Bronchial epithelial cell (primary cell): Measurements from ENCODE around the gene SMTNL1. TPM values are rescaled to one million over a fixed set of nuclear protein-coding genes. Genes with fewer than 3 reads are reported as not detected.

ENCODE experiments used
- DNase-seq: peaks from one replicate; pipeline ENCODE4 v3.0.0-alpha.2; 2010; ENCODE audit warnings: low read depth
- FAIRE-seq: peaks from 2 replicates; lab custom pipeline; 2011; peaks lifted over from hg19 to GRCh38; lab: Jason Lieb, UNC
- H3K27me3 ChIP-seq: 2 replicates; pipeline ENCODE4 v1.5.1; 2011; ENCODE audit warnings: low read length; ENCODE audit not compliant: control insufficient read depth, insufficient read depth
- H3K36me3 ChIP-seq: 2 replicates; pipeline ENCODE4 v1.5.1; 2011; ENCODE audit warnings: low read length; ENCODE audit not compliant: control insufficient read depth, insufficient read depth
- H3K4me3 ChIP-seq: 2 replicates; pipeline ENCODE4 v1.5.1; 2011; ENCODE audit warnings: mild to moderate bottlenecking, low read depth, low read length, control low read depth
- total RNA-seq: library from RNA; depleted of rRNA; stranded (reverse); fragments of >200 nt; gene quantifications from 2 replicates; pipeline ENCODE4 v1.2.1, GENCODE V29; 2014
- TF ChIP-seq, protein P1 (sequence below): IDR thresholded peaks from 2 replicates; pipeline ENCODE4 v1.5.1; 2011; ENCODE audit warnings: mild to moderate bottlenecking, moderate library complexity, low read length, control low read depth, inconsistent platforms; ENCODE audit not compliant: insufficient read depth, severe bottlenecking

Gene SMTNL1
- total RNA-seq, 1 donor from 2014 or later: not detected

DNA sequence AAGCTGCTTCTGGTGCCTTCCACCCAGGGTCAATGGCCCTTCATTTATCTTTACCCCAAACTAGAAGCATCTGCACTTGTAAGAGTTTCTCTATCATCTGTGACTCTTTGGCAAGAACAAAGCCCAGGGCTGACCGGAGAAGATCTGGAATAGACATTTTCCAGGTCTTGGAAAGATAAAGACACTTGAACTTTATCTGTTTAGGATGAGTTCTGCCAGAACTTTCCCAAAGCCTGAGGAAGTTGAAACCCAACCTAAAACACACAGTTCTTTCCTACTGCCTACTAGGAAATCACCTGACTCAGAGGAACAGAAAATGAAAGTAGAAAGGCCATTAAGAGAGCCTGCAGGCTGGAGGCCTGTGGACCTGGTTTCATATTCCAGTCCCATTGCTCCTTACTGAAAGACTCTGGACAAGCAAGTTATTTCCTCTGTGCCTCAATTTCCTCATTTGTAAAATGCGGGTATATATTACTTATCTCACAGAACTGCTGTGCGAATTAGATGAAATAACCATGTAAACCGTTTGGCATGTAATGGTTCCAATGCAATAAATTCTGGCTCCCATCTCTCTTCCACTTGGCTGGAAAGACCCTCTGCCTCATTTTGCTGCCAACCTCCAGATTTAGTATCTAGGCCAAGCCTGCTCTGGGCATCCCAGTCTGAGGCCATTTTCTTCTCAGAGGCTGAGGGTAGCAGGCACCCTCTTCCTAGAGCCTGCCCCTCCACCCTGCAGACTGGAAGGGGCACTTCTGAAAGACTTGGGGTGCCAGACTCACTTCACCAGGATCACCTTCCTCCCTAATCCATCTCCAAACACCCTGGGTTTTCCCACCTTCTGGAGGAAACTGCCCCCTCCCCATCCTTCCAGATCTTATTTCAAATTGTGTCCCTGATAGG lies 28.9 kb downstream of the SMTNL1 start:
- Histone ChIP-seq H3K4me3 (no peak overlapping the region), H3K36me3 (no peaks in the 10 kb centered on the region), H3K27me3 (no peaks in the 10 kb centered on the region)
- FAIRE-seq (no peak), DNase-seq (peak; percentile 15)
- TF ChIP-seq, protein P1, sequence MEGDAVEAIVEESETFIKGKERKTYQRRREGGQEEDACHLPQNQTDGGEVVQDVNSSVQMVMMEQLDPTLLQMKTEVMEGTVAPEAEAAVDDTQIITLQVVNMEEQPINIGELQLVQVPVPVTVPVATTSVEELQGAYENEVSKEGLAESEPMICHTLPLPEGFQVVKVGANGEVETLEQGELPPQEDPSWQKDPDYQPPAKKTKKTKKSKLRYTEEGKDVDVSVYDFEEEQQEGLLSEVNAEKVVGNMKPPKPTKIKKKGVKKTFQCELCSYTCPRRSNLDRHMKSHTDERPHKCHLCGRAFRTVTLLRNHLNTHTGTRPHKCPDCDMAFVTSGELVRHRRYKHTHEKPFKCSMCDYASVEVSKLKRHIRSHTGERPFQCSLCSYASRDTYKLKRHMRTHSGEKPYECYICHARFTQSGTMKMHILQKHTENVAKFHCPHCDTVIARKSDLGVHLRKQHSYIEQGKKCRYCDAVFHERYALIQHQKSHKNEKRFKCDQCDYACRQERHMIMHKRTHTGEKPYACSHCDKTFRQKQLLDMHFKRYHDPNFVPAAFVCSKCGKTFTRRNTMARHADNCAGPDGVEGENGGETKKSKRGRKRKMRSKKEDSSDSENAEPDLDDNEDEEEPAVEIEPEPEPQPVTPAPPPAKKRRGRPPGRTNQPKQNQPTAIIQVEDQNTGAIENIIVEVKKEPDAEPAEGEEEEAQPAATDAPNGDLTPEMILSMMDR: no peak

DNA sequence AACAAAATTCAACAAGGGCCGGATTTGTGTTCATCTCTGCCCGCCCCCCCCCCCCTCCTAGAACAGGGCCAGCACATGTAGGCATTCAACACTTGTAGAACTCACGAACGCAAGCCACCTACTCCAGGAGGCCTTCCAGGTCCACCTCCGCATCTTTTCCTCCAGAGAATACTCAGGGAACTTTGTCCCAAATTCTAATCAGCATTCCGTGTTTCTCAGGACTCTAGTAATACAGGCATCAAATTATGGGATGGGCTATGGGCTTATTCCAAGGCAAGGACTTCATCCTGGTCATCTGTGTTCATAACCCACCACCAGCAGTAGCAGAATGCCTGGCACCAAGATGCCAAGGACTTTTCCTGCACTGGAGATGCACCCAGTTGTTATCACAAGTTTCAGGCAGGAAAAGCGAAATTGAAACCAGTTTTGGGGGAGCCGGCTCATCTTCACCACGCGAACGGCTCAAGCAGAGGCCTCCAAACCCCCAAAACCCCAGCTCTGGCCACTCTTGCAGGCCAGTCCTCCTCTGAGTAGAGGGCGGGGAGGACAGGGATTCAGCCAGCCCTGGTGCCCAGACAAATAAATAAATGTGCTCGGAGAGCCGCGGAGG lies 29.6 kb downstream of the SMTNL1 start:
- TF ChIP-seq, protein P1: no peak
- FAIRE-seq: no peak
- Histone ChIP-seq H3K4me3 (peak overlapping the region; percentile 54), H3K36me3 (no peaks in the 10 kb centered on the region), H3K27me3 (no peaks in the 10 kb centered on the region)
- no peak for DNase-seq

DNA sequence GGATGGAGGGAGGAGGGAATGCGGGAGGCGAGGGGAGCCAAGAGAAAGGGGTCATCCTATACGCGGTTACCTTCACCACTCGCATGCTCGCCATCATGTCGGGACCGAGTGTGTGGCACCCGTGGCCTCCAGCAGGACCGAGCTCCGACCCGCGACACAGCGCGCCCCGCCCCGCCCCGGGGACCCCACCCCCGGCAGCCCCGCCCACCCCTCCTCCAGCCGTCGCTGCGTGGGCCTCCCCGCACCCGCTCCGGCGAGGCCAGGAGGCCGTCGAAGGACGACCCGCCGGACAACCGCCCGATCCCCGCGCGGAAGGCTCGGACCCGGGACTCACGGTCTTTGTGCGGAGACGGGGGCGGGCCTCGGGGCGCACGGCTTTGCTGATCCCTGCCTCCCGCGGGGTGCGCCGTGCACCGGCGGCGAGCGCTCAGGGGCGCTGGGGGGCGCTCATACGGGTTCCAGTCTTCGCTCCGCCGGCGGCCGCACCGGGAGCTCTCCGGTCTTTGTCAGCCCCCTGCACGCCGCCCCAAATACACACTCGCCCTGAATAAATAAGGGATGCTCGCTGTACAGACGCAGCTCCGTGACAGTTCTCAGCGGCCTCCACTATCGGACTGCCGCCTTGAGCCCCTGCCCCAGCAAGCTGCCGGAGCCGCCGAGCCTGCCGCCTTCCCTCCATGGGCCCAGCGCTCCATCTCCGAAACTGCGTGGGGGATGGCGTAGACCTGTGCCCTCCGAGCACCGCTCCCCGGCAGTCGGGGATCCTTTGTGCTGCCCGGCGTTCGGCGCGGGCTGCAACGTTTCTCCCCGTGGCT lies 30.3 kb downstream of the SMTNL1 start, which contains the start of gene UBE2L6:
TSS of gene UBE2L6 (minus strand) at position 158 of the 815 bp plus-strand sequence. CDS start at position 97, 61 bp downstream.
- DNase-seq: no peak
- H3K4me3 ChIP-seq: peak within 1 kb of the TSS; percentile 54
- H3K36me3 ChIP-seq: no peaks in the 10 kb centered on the region
- no peak for FAIRE-seq
- TF ChIP-seq, protein P1: no peak
- H3K27me3 ChIP-seq: no peaks in the 10 kb centered on the region

DNA sequence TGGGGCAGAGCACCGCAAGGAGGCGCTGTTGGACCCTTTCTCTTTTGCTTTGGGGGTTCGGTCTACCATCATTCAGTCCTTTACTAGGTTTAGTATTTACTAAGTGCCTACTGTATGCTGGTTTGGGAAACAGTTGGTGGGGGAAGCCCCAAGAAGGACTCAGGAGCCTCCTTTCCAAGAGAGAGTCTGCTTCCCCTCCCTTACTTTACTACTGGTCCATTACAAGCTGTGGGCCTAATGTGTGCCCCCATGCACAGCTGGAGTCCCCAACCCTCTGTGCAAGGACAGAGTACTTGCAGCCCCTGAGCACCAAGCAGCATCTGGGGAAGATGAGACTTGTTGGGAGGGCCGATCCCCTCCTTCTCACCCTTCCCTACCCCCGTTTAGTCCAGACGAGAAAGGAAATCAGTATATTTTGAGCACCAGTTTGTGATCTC lies 31.0 kb downstream of the SMTNL1 start:
- no peak for FAIRE-seq
- no peaks in the 10 kb centered on the region for H3K27me3 ChIP-seq
- H3K4me3 ChIP-seq: peak overlapping the region; percentile 54
- peak; percentile 55 for DNase-seq
- H3K36me3 ChIP-seq: no peaks in the 10 kb centered on the region
- TF ChIP-seq, protein P1: peak; percentile 94

DNA sequence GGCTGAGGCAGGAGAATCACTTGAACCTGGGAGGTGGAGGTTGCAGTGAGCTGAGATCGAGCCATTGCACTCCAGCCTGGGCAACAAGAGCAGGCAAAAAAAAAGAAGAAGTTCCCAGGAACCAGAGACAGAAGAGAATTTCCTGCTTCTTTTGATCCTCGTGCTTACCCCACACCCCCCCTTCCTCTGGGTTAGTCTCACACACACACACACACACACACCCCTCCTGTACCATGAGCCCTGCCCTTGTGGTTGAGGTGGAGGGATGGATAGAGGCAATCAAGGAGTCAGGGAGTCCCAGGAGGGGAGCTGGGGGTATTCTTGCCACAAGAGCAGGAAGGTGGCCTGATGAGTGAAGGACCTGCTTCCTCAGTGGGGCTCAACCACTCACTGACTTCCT lies 34.2 kb downstream of the SMTNL1 start:
- no peaks in the 10 kb centered on the region for H3K36me3 ChIP-seq
- DNase-seq (no peak), FAIRE-seq (no peak)
- H3K27me3 ChIP-seq: peaks cover 2% of the 10 kb centered on the region
- TF ChIP-seq, protein P1: no peak
- H3K4me3 ChIP-seq: no peak overlapping the region
